ENCODE data around the gene EED.

The EED gene

DNA sequence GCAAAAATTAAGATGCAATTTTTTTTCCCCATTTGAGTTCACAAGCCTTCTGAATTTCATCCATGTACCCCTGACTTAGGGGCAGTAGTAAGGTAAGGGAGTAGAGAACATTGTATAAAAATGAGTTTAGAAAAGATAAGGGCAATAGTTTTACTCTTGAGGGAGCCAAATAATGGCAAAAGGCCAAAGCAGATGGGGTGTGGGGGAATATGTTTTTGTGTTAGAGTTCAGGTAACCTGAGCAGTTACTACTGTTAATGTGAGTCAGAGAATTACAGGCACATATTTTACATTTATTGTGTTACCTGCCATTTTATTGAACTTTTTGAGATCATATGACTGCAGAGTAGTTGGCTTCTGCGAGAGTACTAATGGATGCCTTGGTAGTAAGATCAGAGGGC is 3.1 kb downstream of the EED start:
- no peak for DNase-seq (ENCODE audit: low read depth in 1 of 2, low spot score in 1 of 2)

DNA sequence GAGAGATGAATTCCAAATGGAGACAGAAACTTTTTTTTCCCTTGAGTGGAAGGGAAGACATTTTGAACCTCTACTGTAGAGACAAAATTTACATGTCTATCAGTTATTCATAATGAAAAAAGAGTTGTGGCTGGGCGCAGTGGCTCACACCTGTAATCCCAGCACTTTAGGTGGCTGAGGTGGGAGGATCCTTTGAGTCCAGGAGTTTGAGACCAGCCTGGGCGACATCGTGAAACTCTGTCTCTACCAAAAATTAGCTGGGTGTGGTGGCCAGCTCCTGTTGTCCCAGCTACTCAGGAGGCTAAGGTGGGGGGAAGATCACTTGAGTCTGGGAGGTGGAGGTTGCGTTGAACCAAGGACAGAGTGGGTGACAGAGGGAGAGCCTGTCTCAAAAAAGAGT is 4.1 kb downstream of the EED start:
- no peak for DNase-seq (ENCODE audit: low read depth in 1 of 2, low spot score in 1 of 2)

DNA sequence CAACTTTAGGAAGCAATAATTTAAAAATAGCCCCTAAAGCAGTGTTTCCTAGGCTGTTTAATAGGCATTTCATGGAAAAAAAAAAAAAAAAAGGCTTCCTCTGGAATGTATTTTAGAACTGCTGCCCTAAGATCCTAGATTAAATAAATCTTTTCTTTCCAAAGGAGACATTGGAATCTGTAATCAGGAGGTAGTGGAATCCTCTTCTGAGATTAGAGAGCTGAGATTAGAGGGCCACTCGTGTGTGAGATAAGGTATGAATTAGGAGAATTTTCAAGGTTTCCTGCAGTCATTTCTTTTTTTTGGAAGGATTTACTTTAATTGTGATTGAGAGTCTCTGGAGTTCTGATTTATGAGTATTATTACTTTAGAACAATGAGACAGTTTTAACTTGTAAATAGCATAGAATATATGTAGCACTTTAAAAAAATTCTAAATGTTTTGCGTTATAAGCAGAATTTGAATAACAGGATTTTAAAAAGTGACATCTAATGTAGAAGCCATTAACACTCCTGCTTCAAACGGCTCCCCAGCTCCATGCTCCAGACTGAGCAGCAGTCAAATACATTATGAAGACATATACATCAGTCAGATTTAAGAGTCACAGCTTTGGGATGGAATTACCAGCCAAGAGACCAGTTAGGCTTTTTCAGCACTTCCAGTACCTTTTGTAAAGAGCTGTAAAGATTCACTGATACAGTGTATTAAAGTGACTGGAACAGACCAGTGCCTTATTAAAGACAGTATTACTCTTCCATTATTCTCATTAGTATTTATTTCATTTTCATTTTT is 5.0 kb downstream of the EED start:
- no peak for DNase-seq (ENCODE audit: low read depth in 1 of 2, low spot score in 1 of 2)

DNA sequence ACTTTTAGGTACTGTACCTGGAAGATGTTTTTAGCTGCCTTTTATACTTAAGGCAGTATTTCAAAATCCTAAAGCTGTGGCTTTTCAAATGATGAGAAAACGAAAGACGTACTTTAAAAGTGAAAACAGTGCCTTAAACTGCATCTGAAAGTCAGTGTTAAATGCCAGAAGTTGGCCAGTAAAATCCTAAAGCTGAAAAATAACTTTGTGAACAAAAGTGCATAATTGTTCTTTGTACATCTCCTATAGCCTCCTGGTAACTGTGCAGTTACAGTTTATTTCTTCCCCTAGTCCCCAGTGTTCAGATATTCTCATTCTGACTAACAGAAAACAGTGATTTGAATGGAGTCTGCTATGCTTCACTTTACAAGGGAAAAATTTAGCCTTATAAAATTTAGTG is 6.8 kb downstream of the EED start:
- DNase-seq (ENCODE audit: low read depth in 1 of 2, low spot score in 1 of 2) = no peak

DNA sequence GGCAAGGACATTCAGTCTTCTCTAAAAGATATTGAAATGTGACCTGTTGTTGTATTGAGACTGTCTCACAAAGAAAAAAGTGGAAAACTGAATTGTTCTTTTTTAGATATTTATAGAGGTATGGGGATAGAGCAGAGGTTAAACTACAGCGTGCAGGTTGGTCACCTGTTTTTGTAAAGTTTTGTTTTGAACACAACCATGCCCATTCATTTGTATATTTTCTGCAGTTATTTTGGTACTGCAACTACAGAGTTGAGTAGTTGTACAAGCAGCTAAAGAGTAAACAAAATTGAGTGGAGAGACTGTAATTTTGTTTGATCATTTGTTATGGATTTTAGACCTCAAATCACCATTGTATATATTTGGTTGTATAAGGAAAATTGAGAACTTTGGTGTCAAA is 11.3 kb downstream of the EED start:
- no peak for DNase-seq (ENCODE audit: low read depth in 1 of 2, low spot score in 1 of 2)

DNA sequence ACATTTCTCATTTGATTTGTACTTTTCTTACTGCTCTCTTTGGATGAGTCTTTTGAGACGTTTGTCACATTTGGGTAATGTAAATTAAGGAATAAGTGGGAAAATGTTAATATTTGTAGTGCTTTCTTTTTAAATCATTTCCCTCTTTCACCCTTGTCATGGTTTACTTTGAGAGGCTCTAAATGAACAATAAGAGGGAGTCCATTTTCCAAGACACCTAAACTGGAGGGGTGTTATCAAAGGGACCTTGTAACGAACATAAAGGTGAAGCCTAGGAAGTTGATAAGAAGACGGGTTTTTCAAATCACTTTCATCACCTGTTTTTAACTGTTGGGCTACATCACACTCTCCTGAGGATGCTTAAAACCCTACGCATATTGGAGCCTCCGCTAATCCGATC is 12.1 kb downstream of the EED start:
- no peak for DNase-seq (ENCODE audit: low read depth in 1 of 2, low spot score in 1 of 2)

DNA sequence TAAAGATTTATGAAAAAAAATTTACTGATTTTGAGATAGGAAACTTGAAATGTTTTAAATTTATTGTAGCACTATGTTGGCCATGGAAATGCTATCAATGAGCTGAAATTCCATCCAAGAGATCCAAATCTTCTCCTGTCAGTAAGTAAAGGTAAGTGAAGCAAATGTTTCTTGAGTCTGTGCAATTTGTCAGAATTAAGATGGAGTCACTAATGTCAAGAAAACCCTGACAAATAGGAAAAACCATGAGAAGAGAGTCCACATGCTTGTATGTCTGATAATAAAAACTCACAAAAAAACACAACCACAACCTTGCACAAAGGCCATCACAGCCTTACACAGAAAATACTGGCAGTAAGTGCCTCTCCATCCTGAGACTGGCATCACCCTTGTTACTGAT is 12.9 kb downstream of the EED start:
- DNase-seq (ENCODE audit: low read depth in 1 of 2, low spot score in 1 of 2) = no peak

DNA sequence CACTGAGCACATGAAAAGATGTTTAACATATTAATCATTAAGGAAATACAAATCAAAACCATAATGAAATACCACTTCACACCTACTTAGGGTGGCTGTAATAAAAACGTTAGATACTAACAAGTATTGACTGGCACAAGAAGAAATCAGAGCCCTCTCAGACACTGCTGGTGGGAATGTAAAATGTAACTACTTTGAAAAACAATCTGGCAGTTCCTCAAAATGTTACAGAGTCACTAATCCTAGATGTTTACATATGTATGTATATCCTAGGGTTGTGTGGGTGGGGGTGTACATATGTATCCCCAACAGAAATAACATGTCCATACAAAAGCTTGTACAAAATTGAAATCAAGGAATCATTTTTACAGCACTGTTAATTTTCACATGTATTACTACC is 15.2 kb downstream of the EED start:
- no peak for DNase-seq (ENCODE audit: low read depth in 1 of 2, low spot score in 1 of 2)

DNA sequence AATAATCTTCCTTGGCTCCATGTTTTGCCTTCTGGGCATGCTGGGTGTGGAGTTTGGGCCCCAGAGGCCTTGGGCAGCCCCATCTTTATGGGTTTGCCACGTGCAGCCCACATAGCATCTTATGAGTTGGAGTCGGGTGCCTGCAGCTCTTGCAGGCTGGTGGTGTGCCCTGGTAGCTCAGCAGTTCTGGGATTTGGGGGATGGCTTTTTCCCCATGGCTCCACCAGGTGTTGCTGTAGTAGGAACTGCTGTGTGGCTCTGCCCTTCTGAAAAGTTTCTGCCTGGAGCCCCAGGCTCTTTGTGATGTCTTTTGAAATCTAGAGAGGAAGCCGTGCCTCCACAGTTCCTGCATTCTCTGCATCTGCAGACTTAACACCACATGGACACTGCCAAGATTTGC is 16.8 kb downstream of the EED start:
- DNase-seq (ENCODE audit: low read depth in 1 of 2, low spot score in 1 of 2) = no peak

DNA sequence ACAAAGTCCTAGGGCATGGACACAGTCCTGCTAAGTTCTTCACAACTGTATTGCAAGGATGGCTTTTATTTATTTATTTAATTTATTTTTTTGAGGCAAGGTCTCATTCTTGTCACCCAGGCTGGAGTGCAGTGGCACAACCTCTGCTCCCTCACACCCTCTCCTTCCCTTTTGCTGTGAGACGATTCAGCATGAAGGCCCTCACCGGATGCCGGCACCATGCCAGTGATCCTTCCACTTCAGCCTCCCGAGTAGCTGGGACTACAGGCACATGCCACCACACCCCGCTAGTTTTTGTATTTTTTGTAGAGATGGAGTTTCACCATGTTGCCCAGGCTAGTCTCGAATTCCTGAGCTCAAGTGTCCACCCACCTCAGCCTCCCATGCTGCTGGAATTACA is 17.8 kb downstream of the EED start:
- DNase-seq (ENCODE audit: low read depth in 1 of 2, low spot score in 1 of 2) = no peak

DNA sequence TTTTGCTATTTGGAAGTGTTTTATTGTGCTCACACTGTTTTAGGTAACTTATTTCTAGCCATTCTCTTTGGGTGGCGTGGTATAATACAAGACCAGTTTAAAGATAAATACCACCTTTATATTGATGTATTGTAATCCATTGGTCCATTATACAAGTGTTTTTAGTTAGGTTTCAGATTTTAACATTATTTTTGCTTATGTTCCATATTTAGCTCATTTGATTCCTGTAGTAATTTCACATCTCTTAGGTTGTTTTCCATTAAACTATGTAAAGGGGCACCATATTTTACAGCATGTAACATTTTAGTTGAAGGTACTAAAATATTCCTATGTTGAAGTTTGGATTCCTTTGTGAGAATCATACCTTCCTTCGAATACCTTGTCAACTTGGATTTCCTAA is 20.1 kb downstream of the EED start:
- DNase-seq (ENCODE audit: low read depth in 1 of 2, low spot score in 1 of 2) = no peak

DNA sequence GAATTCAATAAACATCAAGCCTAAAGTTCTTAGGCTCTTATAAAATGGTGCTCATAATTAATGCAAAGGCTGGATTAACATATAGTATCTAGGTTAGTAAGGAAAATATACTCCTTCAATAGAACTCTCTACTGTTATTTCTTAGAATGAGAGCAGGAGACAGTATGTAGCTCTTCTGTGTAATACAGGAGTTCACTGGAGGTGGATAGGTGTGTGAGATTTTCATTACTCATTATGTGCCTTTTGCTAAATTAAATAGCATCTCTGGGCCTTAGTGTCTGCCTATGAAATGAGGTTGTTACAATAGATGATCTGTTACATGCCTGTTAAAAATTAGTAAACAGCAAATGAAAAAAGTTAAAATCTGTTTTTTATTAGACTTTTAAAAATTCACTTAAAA is 20.6 kb downstream of the EED start:
- no peak for DNase-seq (ENCODE audit: low read depth in 1 of 2, low spot score in 1 of 2)

DNA sequence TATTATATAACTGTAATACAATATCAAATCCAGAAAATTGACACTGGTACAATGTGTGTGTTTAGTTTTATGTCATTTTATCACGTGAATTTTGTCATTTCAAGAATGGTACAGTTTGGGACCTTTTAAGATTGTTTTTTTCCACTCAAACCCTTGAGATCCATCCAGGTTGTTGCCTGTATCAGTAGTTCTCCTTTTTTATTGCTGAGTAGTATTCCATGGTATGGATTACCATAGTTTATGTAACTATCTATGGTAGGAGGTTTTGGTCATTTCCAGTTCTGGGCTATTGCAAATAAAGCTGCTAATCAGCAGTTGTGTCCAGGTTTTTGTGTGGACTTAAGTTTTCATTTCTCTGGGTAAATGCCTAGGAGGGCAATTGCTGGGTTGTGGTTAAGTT is 25.1 kb downstream of the EED start:
- DNase-seq (ENCODE audit: low read depth in 1 of 2, low spot score in 1 of 2) = no peak

DNA sequence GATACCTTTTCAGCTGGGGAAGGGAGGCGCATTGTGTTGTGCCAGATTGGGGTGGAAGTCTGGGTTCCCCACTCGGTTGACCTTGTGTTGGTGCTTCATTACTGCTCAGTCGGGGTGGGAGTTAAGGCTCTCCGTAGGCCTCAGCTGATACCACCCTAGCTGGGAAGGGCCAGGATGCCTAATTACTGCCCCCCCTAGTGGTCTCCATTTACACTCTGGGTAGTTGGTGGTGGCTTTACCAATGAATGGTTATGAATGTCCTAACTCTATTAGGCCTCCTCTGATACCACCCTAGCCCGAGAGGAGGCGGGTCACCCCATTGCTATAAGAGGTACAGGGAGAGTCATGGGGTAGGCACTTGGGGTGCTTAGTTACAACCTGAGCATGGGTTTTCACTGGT is 29.9 kb downstream of the EED start:
- no peak for DNase-seq (ENCODE audit: low read depth in 1 of 2, low spot score in 1 of 2)

DNA sequence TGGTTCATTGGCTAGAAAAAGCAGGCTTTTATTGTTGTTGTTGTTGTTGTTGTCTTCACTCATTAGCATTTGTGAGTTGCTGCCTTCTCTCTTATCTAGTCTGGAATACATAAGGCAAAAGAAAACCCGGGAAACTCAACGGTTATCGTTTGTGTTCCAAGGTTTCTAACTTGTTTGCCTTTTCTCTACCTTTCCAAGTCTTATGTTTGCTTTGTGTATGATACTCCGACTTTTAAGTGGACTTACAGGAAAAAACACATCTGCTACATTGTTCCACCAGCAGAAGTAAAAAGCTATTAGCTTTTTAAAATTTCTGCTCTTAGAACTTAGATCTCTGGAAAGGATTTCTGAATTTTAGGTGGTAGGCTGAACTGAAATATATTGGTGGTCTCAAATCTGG is 30.4 kb downstream of the EED start:
- DNase-seq (ENCODE audit: low read depth in 1 of 2, low spot score in 1 of 2) = no peak

DNA sequence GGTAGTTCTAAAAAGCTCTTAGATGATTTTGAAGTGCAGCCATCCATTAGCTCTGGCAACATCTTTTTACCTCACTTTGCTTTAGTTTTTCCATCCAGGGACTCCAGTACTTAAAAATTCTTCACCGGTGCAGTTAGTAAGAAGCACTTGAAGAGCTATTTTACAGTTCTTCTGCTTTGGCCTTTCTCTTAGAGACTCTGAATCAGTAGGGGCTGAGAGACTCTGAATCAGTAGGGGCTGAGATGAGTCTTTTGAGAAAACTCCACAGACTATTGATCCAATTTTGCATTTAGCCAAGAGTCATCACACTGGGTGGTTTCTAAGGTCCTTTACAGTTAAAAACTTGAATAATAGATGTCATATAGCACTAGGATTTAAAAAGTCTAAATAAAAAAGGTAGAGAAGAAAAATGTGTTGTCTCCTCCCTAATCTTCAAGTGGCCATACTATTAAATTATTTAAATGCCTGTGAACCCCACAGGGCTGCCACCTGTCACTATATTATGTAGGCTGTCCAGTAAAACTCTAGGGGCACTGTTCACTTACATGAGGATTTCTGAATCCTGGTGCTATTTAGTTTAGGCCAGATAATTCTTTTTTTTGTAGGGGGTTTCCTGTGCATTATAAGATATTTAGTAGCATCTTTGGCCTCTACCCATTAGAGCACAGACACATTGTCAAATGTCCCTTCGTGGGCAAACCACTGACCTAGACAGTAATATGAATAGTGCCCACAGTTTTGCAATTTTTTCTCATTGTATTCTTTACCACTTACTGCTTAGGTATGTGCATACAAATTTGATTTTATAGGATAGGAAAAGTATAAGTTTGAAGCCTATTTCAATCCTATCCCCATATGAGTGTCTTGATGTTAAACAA is 31.2 kb downstream of the EED start:
- DNase-seq (ENCODE audit: low read depth in 1 of 2, low spot score in 1 of 2) = no peak

DNA sequence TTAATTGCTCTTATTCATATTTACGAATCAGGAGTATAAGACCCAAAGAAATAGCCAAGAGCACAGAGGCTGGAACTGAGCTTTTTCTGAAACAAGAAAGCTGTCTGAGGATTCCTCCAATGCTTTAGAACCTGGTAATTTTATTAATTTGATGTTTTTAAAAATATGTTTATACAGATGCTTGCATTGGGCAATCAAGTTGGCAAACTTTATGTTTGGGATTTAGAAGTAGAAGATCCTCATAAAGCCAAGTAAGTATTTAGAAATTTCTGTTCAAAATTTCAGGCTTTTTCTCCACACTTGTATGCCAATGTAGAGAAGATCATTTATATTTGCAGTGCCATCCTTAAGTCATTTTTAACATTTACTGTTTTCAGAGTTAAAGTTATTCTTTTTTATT is 33.2 kb downstream of the EED start:
- DNase-seq (ENCODE audit: low read depth in 1 of 2, low spot score in 1 of 2) = no peak

DNA sequence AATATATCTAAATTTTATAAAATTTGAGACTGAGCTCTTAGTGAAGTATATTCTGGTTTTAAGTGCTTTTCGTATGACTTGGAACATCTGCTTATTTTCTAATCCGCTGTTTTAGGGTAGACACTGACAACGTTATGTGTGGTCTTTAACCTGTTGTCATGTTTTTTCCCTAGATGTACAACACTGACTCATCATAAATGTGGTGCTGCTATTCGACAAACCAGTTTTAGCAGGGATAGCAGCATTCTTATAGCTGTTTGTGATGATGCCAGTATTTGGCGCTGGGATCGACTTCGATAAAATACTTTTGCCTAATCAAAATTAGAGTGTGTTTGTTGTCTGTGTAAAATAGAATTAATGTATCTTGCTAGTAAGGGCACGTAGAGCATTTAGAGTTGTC is 33.7 kb downstream of the EED start:
- no peak for DNase-seq (ENCODE audit: low read depth in 1 of 2, low spot score in 1 of 2)

DNA sequence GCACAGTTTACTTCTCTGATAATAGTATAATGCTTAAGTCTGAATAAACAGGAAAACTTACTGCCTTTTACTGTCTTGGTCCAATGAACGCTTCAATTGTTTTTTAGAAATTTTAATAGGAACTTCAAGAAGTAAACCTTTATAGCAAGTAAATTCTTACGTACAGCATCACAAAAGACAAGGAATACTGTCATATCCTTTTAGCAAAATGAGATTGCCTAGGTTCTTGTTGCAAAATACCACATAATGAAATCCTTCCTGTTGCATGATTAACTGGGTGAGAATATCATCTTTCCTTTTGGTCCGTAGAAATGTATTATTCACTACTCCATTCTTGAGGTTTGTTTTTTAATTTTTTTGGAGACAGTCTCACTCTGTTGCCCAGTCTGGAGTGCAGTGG is 35.2 kb downstream of the EED start:
- no peak for DNase-seq (ENCODE audit: low read depth in 1 of 2, low spot score in 1 of 2)

DNA sequence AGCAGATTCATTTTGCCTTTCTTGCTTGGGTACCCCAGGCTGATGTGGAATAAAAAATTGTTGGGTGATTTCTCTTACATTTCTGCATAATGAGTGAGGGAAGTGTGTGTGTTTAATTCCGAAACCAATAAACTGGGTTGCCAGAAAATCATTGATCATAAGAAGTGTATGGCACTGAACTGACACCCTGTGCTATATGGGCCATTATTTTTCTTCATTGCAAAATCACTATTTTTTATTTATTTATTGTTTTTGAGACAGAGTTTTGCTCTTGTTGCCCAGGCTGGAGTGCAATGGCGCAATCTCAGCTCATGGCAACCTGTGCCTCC is 42.9 kb downstream of the EED start:
- no peak for DNase-seq (ENCODE audit: low read depth in 1 of 2, low spot score in 1 of 2)

DNA sequence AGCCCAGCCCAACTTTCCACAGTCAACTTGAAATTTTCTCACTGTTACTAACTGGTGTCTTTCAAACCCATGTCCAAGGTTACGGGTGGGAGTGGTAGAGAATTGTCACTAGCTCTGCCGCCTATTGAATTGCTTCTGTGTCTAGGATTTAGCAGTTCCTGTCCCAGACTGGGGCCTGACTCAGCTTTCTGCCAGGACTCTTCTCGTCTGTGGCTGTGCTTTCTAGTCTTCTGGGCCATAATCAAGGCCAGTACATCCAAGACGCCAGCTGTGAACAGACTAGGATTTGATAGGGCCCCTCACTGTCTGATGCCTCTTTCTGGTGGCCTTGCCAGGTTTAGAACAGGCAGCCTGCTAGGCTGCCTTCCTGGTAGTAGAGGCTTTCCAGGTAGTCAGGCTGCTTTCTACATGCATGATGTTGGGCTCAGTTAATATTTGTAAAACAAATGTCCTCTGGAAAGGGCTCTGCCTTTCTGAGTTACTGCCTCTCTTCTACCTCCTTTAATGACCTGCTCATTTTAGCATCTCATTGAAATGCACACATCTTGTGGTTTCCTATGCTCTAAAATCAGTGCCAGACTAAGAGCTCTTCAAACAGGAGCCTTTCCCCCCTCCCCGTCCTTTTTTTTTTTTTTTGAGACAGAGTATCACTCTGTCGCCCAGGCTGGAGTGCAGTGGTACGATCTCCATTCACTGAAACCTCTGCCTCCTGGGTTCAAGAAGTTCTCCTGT is 44.4 kb downstream of the EED start:
- no peak for DNase-seq (ENCODE audit: low read depth in 1 of 2, low spot score in 1 of 2)

All from activated T-helper 1 cell treated with anti-CD3 and anti-CD28 coated beads, Interleukin-2, amount 50 U/mL, for 16 hours (primary cell).